Measurements from ENCODE around the gene MBD6. TPM values are rescaled to one million over a fixed set of nuclear protein-coding genes. Genes with fewer than 3 reads are reported as not detected.

MBD6 gene
- total RNA-seq, 1 experiment from 2014 or later: 140 TPM

DNA sequence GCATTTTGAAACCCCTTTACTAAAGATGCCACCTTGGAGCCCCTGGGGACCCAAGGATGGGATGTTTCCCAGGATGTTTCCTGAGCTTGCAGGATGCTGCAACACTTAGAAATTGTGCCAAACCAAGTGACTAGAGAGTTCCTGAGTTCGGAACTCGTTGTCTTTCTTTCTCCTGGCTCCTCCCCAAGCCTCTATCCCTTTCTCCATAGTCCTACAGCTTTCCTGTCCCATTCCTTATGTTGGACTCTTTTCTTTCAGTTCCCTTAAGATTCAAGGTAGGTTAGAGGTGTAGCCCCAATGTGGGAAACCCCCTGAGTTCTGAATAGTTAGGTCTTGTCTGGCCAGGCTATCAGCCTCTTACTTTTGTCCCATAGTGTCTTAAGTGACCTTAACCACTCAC lies 25.9 kb downstream of the MBD6 start:
- Histone ChIP-seq H3K9me3 (ENCODE audit: low read depth, low read length, poor library complexity, severe bottlenecking) (no peaks in the 10 kb centered on the region), H3K27me3 (replicated peaks; ENCODE audit: insufficient read depth, low read depth, low read length, poor library complexity) (no peaks in the 10 kb centered on the region), H3K27ac (ENCODE audit: low read depth, low read length, poor library complexity, severe bottlenecking) (no peak overlapping the region), H3K4me1 (ENCODE audit: insufficient read depth, low read length, poor library complexity, severe bottlenecking) (peaks cover 19% of the 10 kb centered on the region), H3K36me3 (ENCODE audit: insufficient read depth, low read length, poor library complexity, severe bottlenecking) (no peaks in the 10 kb centered on the region), H3K4me3 (ENCODE audit: low read depth, low read length, poor library complexity, severe bottlenecking) (no peak overlapping the region)
- BruUV-seq (replicated peaks): no TSS peak
- CTCF ChIA-PET: no interaction called here
- no peak for TF ChIP-seq EZH2 (IDR thresholded peaks at IDR 0.05; ENCODE audit: borderline replicate concordance, low read depth, low read length, poor library complexity, severe bottlenecking)
- TF ChIP-seq, protein P1, sequence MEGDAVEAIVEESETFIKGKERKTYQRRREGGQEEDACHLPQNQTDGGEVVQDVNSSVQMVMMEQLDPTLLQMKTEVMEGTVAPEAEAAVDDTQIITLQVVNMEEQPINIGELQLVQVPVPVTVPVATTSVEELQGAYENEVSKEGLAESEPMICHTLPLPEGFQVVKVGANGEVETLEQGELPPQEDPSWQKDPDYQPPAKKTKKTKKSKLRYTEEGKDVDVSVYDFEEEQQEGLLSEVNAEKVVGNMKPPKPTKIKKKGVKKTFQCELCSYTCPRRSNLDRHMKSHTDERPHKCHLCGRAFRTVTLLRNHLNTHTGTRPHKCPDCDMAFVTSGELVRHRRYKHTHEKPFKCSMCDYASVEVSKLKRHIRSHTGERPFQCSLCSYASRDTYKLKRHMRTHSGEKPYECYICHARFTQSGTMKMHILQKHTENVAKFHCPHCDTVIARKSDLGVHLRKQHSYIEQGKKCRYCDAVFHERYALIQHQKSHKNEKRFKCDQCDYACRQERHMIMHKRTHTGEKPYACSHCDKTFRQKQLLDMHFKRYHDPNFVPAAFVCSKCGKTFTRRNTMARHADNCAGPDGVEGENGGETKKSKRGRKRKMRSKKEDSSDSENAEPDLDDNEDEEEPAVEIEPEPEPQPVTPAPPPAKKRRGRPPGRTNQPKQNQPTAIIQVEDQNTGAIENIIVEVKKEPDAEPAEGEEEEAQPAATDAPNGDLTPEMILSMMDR (conservative IDR thresholded peaks at IDR 0.05; ENCODE audit: low read depth, low read length): no peak
- POLR2A ChIA-PET (ENCODE audit: low non-redundant PET): no interaction called here
- intact Hi-C loops (cut with micrococcal nuclease; ENCODE audit: unreplicated experiment): no loop called here
- no peak for DNase-seq (ENCODE audit: low spot score)

DNA sequence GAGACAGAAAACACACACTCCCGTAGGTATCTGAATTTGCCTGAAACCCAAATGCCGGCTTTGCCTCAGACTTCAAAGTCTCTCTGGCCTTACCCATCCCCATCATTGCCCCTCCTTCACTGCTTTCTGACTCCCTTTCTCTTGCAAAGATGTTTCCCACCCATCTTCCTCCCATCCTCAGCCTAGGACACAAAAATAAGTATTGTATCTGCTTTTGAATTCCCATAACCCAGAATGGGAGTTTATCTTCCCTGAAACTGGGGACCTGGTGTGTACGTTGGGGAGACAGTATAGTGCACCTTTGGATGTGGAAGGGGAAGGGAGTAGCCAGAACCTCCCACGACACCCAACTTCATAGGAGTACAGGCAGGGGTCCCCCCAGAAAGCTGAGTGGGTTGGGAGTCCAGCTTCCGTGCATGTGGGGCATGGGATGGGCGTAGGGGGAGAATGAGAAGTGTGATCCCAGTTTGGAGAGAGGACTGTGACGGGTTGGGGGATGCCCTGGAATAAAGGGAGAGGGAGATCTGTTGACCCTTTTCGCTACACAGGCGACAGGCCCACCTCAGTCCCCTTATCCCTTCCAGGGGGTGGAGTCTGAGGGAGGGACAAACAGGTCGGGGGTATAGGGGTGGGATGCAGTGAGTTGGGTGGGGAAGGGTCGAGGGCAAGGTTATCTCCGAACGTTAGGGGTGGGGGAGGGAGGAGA lies 26.7 kb downstream of the MBD6 start:
- Histone ChIP-seq H3K4me1 (ENCODE audit: insufficient read depth, low read length, poor library complexity, severe bottlenecking) (peaks cover 24% of the 10 kb centered on the region), H3K36me3 (ENCODE audit: insufficient read depth, low read length, poor library complexity, severe bottlenecking) (no peaks in the 10 kb centered on the region), H3K27me3 (replicated peaks; ENCODE audit: insufficient read depth, low read depth, low read length, poor library complexity) (no peaks in the 10 kb centered on the region), H3K9me3 (ENCODE audit: low read depth, low read length, poor library complexity, severe bottlenecking) (no peaks in the 10 kb centered on the region), H3K27ac (ENCODE audit: low read depth, low read length, poor library complexity, severe bottlenecking) (no peak overlapping the region), H3K4me3 (ENCODE audit: low read depth, low read length, poor library complexity, severe bottlenecking) (peak overlapping the region; percentile 57)
- TF ChIP-seq, protein P1 (conservative IDR thresholded peaks at IDR 0.05; ENCODE audit: low read depth, low read length): no peak
- TF ChIP-seq EZH2 (IDR thresholded peaks at IDR 0.05; ENCODE audit: borderline replicate concordance, low read depth, low read length, poor library complexity, severe bottlenecking): no peak
- ChIA-PET CTCF (no interaction called here), POLR2A (ENCODE audit: low non-redundant PET) (no interaction called here)
- intact Hi-C loops (cut with micrococcal nuclease; ENCODE audit: unreplicated experiment): no loop called here
- no peak for DNase-seq (ENCODE audit: low spot score)
- no TSS peak for BruUV-seq (replicated peaks)

DNA sequence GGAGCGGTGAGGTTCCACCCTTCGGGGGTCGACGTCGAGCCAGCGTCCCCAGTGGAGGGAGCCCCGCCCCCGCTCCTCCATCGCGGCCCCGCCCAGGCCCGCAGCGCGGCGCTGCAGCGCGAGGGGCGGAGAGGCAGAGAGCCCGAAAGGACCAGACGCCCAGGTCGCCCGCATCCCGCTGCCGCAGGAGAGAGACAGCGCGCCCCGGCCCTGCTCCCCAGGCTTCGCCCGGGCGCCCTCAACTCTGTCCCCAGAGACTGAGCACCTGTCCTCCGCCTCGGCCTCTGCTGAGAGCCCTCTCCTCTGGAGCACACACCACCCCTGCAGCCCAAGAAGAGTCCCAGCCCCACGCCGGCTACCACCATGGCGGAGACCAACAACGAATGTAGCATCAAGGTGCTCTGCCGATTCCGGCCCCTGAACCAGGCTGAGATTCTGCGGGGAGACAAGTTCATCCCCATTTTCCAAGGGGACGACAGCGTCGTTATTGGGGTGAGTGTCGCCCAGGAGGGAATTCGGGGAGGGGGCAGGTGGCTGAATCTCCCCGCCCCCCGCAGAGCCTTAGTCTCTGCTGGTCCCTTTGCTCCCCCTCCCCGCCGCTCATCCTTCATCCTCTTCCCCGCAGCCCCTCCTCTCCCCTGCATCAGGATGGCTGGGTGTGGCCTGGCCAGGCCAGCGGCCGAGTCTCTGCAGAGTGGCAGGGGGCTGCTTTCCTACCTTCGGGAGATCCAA lies 27.5 kb downstream of the MBD6 start, which contains the start of gene KIF5A:
Gene KIF5A, plus strand, starts transcription at position 136 of the 732 bp plus-strand sequence. Its CDS starts 228 bp downstream, at position 364.
- BruUV-seq (replicated peaks): no TSS peak
- DNase-seq (ENCODE audit: low spot score): peak; percentile 63
- H3K36me3 ChIP-seq (ENCODE audit: insufficient read depth, low read length, poor library complexity, severe bottlenecking): no peaks in the 10 kb centered on the region
- H3K27me3 ChIP-seq (replicated peaks; ENCODE audit: insufficient read depth, low read depth, low read length, poor library complexity): no peaks in the 10 kb centered on the region
- no peak for TF ChIP-seq EZH2 (IDR thresholded peaks at IDR 0.05; ENCODE audit: borderline replicate concordance, low read depth, low read length, poor library complexity, severe bottlenecking)
- TF ChIP-seq, protein P1 (conservative IDR thresholded peaks at IDR 0.05; ENCODE audit: low read depth, low read length): no peak
- H3K27ac ChIP-seq (ENCODE audit: low read depth, low read length, poor library complexity, severe bottlenecking): no peak within 1 kb of the TSS
- POLR2A ChIA-PET (ENCODE audit: low non-redundant PET): no interaction called here
- intact Hi-C loops (cut with micrococcal nuclease; ENCODE audit: unreplicated experiment): no loop called here
- CTCF ChIA-PET: no interaction called here
- H3K4me1 ChIP-seq (ENCODE audit: insufficient read depth, low read length, poor library complexity, severe bottlenecking): peaks cover 23% of the 10 kb centered on the region
- no peaks in the 10 kb centered on the region for H3K9me3 ChIP-seq (ENCODE audit: low read depth, low read length, poor library complexity, severe bottlenecking)
- peak within 1 kb of the TSS; percentile 57 for H3K4me3 ChIP-seq (ENCODE audit: low read depth, low read length, poor library complexity, severe bottlenecking)

Data from A673 (cell line).